GM23248 (cell line): ENCODE results near the gene VPS13D. TPM values are rescaled to one million over a fixed set of nuclear protein-coding genes. Genes with fewer than 3 reads are reported as not detected.

ENCODE experiments used
- DNase-seq: peaks from one replicate; pipeline ENCODE4 v3.0.0-alpha.2; 2015
- H2AFZ ChIP-seq: fragments of 200-600 bp; sonication (generic); 2 replicates; pipeline ENCODE4 v1.6.1; 2016; ENCODE audit warnings: antibody characterized with exemption
- H3F3A ChIP-seq: fragments of 200-600 bp; sonication (generic); 2 replicates; pipeline ENCODE4 v1.6.1; 2016; ENCODE audit warnings: mild to moderate bottlenecking, antibody characterized with exemption, mixed run types; ENCODE audit not compliant: insufficient read depth
- H3K27ac ChIP-seq: fragments of 200-600 bp; sonication (generic); 2 replicates; pipeline ENCODE4 v1.5.1; 2016; ENCODE audit warnings: mild to moderate bottlenecking
- H3K27me3 ChIP-seq: fragments of 200-600 bp; sonication (generic); replicated peaks from 2 replicates; pipeline ENCODE4 v1.6.1; 2016; ENCODE audit warnings: mild to moderate bottlenecking; ENCODE audit not compliant: insufficient read depth
- H3K36me3 ChIP-seq: fragments of 200-600 bp; sonication (generic); 2 replicates; pipeline ENCODE4 v1.6.1; 2016; ENCODE audit warnings: low read depth, mild to moderate bottlenecking
- H3K4me1 ChIP-seq: fragments of 200-600 bp; sonication (generic); 2 replicates; pipeline ENCODE4 v1.6.1; 2016; ENCODE audit warnings: mild to moderate bottlenecking; ENCODE audit not compliant: insufficient read depth
- H3K4me2 ChIP-seq: fragments of 200-600 bp; sonication (generic); one replicate; pipeline ENCODE4 v1.6.1; 2016; ENCODE audit warnings: mild to moderate bottlenecking; ENCODE audit not compliant: unreplicated experiment
- H3K4me3 ChIP-seq: fragments of 200-600 bp; sonication (generic); 2 replicates; pipeline ENCODE4 v1.5.1; 2016; ENCODE audit warnings: mild to moderate bottlenecking
- H3K79me2 ChIP-seq: fragments of 200-600 bp; sonication (generic); 2 replicates; pipeline ENCODE4 v1.6.1; 2016; ENCODE audit warnings: mild to moderate bottlenecking; ENCODE audit not compliant: insufficient read depth
- H3K9ac ChIP-seq: fragments of 200-600 bp; sonication (generic); 2 replicates; pipeline ENCODE4 v1.6.1; 2016; ENCODE audit warnings: mild to moderate bottlenecking
- H3K9me2 ChIP-seq: fragments of 200-600 bp; sonication (generic); 2 replicates; pipeline ENCODE4 v1.6.1; 2016; ENCODE audit warnings: mixed run types, mild to moderate bottlenecking, moderate library complexity; ENCODE audit not compliant: insufficient read depth
- H3K9me3 ChIP-seq: fragments of 200-600 bp; sonication (generic); one replicate; pipeline ENCODE4 v1.6.1; 2017; ENCODE audit warnings: low read depth
- H4K20me1 ChIP-seq: fragments of 200-600 bp; sonication (generic); 2 replicates; pipeline ENCODE4 v1.6.0; 2016; ENCODE audit not compliant: insufficient read depth
- EZH2 ChIP-seq: fragments of 200-600 bp; sonication (generic); IDR thresholded peaks from 2 replicates; pipeline ENCODE4 v1.6.1; 2018; ENCODE audit warnings: antibody characterized with exemption, mild to moderate bottlenecking; ENCODE audit not compliant: insufficient read depth, poor library complexity, severe bottlenecking
- EZH2phosphoT487 ChIP-seq: fragments of 200-600 bp; sonication (generic); IDR thresholded peaks from 2 replicates; pipeline ENCODE4 v1.6.1; 2018; ENCODE audit warnings: antibody characterized with exemption, moderate library complexity, mild to moderate bottlenecking, low read depth; ENCODE audit not compliant: insufficient read depth
- WGBS, 2 experiments: methylation state at CpG; one replicate each; pipeline ENCODE4 v1.1.6; 2015 to 2017; ENCODE audit warnings: low lambda C conversion rate in 2 of 2, low coverage in 1 of 2; ENCODE audit errors: missing lambda C conversion rate in 2 of 2; 5-methylcytosine and 5-hydroxymethylcytosine counted together
- in situ Hi-C: fragments of 300-500 bp; cut with MboI; formaldehyde crosslinking; loops from 2 replicates; pipeline ENCODE4 v1.15.0; 2020
- polyA plus RNA-seq: library from polyadenylated mRNA; unstranded; fragments of >200 nt; fragmentation: Nextera tagmentation; extraction: Ambion mirVana; gene quantifications from 2 replicates; pipeline ENCODE4 v1.2.1, GENCODE V29; 2016
- total RNA-seq: library from RNA; depleted of rRNA; stranded (reverse); fragments of >200 nt; shearing (Covaris generic); gene quantifications from 2 replicates; pipeline ENCODE4 v1.2.3, GENCODE V29; 2014

Gene VPS13D
- total and polyA plus RNA-seq, 2 experiments from 2014 or later, result 6.8 to 16.4 TPM

- H3K4me1 ChIP-seq, result no peaks in the 10 kb centered on the region
- no peaks in the 10 kb centered on the region for H3K27me3 ChIP-seq
- no peak overlapping the region for H3K4me2 ChIP-seq
- no peak overlapping the region for H3K4me3 ChIP-seq
- no peak for DNase-seq
- no peak overlapping the region for H3K9ac ChIP-seq
- H3F3A ChIP-seq, result no peaks in the 10 kb centered on the region
- in situ Hi-C loops, result no loop called here
- no peaks in the 10 kb centered on the region for H4K20me1 ChIP-seq
- H3K36me3 ChIP-seq, result peaks cover 37% of the 10 kb centered on the region; the same call in 1 of the 2 replicates
- 85 to 87% methylated on average over 7 of the region's 7 CpGs for WGBS, 2 experiments
- no peak for TF ChIP-seq EZH2
- no peak for TF ChIP-seq EZH2phosphoT487
- no peaks in the 10 kb centered on the region for H3K9me2 ChIP-seq
- H2AFZ ChIP-seq, result no peak overlapping the region
- H3K79me2 ChIP-seq, result no peaks in the 10 kb centered on the region
- no peak overlapping the region for H3K27ac ChIP-seq
- H3K9me3 ChIP-seq, result no peaks in the 10 kb centered on the region
These were observed 97.7 kb downstream of the VPS13D start for GRCh38 chr1:12327566-12327965.

- Histone ChIP-seq H3K4me2 (no peak overlapping the region), H3K79me2 (no peaks in the 10 kb centered on the region), H3K9me3 (no peaks in the 10 kb centered on the region), H3K27me3 (no peaks in the 10 kb centered on the region), H3K4me1 (no peaks in the 10 kb centered on the region), H3K27ac (no peak overlapping the region), H3K9ac (no peak overlapping the region), H4K20me1 (no peaks in the 10 kb centered on the region), H2AFZ (no peak overlapping the region), H3K36me3 (peaks cover 43% of the 10 kb centered on the region; the same call in 1 of the 2 replicates), H3F3A (no peaks in the 10 kb centered on the region), H3K9me2 (no peaks in the 10 kb centered on the region), H3K4me3 (no peak overlapping the region)
- TF ChIP-seq EZH2phosphoT487 (no peak), EZH2 (no peak)
- no peak for DNase-seq
- in situ Hi-C loops, result no loop called here
- WGBS, 2 experiments, result 53 to 55% methylated on average over 11 of the region's 11 CpGs
These were observed 103.4 kb downstream of the VPS13D start for GRCh38 chr1:12333036-12333785.

- H3K27me3 ChIP-seq, result no peaks in the 10 kb centered on the region
- H3K4me3 ChIP-seq, result no peak overlapping the region
- H3K9ac ChIP-seq, result no peak overlapping the region
- no peak for DNase-seq
- H3K9me2 ChIP-seq, result no peaks in the 10 kb centered on the region
- no peaks in the 10 kb centered on the region for H4K20me1 ChIP-seq
- peaks cover 40% of the 10 kb centered on the region; the same call in 1 of the 2 replicates for H3K36me3 ChIP-seq
- H3K4me1 ChIP-seq, result no peaks in the 10 kb centered on the region
- H3K79me2 ChIP-seq, result no peaks in the 10 kb centered on the region
- no peaks in the 10 kb centered on the region for H3F3A ChIP-seq
- H3K27ac ChIP-seq, result no peak overlapping the region
- no peak overlapping the region for H2AFZ ChIP-seq
- 94 to 99% methylated on average over 4 of the region's 4 CpGs for WGBS, 2 experiments
- TF ChIP-seq EZH2phosphoT487, result no peak
- TF ChIP-seq EZH2, result no peak
- no peak overlapping the region for H3K4me2 ChIP-seq
- no peaks in the 10 kb centered on the region for H3K9me3 ChIP-seq
- in situ Hi-C loops, result no loop called here
These were observed 106.0 kb downstream of the VPS13D start for GRCh38 chr1:12335815-12336214.

GRCh38 chr1:12336413-12336812 is 106.6 kb downstream of the VPS13D start:
- TF ChIP-seq EZH2, result no peak
- TF ChIP-seq EZH2phosphoT487, result no peak
- peak; percentile 10 for DNase-seq
- Histone ChIP-seq H3K27me3 (no peaks in the 10 kb centered on the region), H3K27ac (no peak overlapping the region), H4K20me1 (no peaks in the 10 kb centered on the region), H3K4me3 (no peak overlapping the region), H3K79me2 (no peaks in the 10 kb centered on the region), H3K9ac (no peak overlapping the region), H3K4me1 (no peaks in the 10 kb centered on the region), H3K9me2 (no peaks in the 10 kb centered on the region), H3K4me2 (no peak overlapping the region), H2AFZ (no peak overlapping the region), H3K36me3 (peaks cover 36% of the 10 kb centered on the region; the same call in 1 of the 2 replicates), H3F3A (no peaks in the 10 kb centered on the region), H3K9me3 (no peaks in the 10 kb centered on the region)
- in situ Hi-C loops, result no loop called here
- 44 to 56% methylated on average over 1 of the region's 1 CpG for WGBS, 2 experiments
